NCI-H446 treated with DMSO at 0.1 percent for 48 hours (cell line): ENCODE measurements around the gene ADA.
"Not testable (repeated sequence)": the region's sequence is repeated elsewhere in the genome, so short reads cannot be mapped to it uniquely, and the experiment has no call there.

Experiments used
- DNase-seq: peaks from one replicate; lab custom pipeline; 2025; lab: John Stamatoyannopoulos, UW

The ADA gene

GRCh38 chr20:44678990-44679611 is 27.6 kb upstream of the ADA start:
- no peak for DNase-seq

- DNase-seq: no peak
These were observed 26.7 kb upstream of the ADA start for GRCh38 chr20:44678242-44678641.

GRCh38 chr20:44672318-44672902 is 20.9 kb upstream of the ADA start:
- DNase-seq: not testable (repeated sequence)

- not testable (repeated sequence) for DNase-seq
These were observed 20.0 kb upstream of the ADA start for GRCh38 chr20:44671541-44671940.

GRCh38 chr20:44670851-44671250 is 19.4 kb upstream of the ADA start:
- not testable (repeated sequence) for DNase-seq

GRCh38 chr20:44666066-44666465 is 14.6 kb upstream of the ADA start:
- no peak for DNase-seq

GRCh38 chr20:44664131-44664530 is 12.6 kb upstream of the ADA start:
- DNase-seq: no peak

- no peak for DNase-seq
These were observed 10.8 kb upstream of the ADA start for GRCh38 chr20:44662261-44662660.

GRCh38 chr20:44660581-44660980 is 9.1 kb upstream of the ADA start:
- DNase-seq: no peak

- no peak for DNase-seq
These were observed 8.4 kb upstream of the ADA start for GRCh38 chr20:44659931-44660330.

- DNase-seq: no peak
These were observed 7.3 kb upstream of the ADA start for GRCh38 chr20:44658810-44659209.

GRCh38 chr20:44657875-44658274 is 6.4 kb upstream of the ADA start:
- DNase-seq: no peak

GRCh38 chr20:44656448-44656847 is 4.9 kb upstream of the ADA start:
- no peak for DNase-seq

GRCh38 chr20:44654210-44654609 is 2.7 kb upstream of the ADA start:
- not testable (repeated sequence) for DNase-seq

GRCh38 chr20:44653546-44653945 is 2.0 kb upstream of the ADA start:
- DNase-seq: no peak

- DNase-seq: no peak
These were observed 140 bp downstream of the ADA start for GRCh38 chr20:44651434-44651683.

GRCh38 chr20:44650771-44651433 is 597 bp downstream of the ADA start:
- DNase-seq: no peak

GRCh38 chr20:44649976-44650375 is 1.5 kb downstream of the ADA start:
- DNase-seq: no peak

GRCh38 chr20:44649126-44649525 is 2.4 kb downstream of the ADA start:
- no peak for DNase-seq

- DNase-seq: no peak
These were observed 2.9 kb downstream of the ADA start for GRCh38 chr20:44648579-44648978.

GRCh38 chr20:44648068-44648467 is 3.4 kb downstream of the ADA start:
- no peak for DNase-seq

- no peak for DNase-seq
These were observed 4.7 kb downstream of the ADA start for GRCh38 chr20:44646641-44647274.

GRCh38 chr20:44646023-44646640 is 5.4 kb downstream of the ADA start:
- no peak for DNase-seq
